HG02759 (cell line): ENCODE results near the gene PTGR1.
A peak's percentile ranks its signal among the peaks of the same experiment; 100 is the strongest.
"Not testable (repeated sequence)": the region's sequence is repeated elsewhere in the genome, so short reads cannot be mapped to it uniquely, and the experiment has no call there.

ENCODE experiments used
- ATAC-seq: cut with Tn5 transposase; IDR thresholded peaks from one replicate; pipeline ENCODE4 v1.9.1; 2021; ENCODE audit warnings: mild to moderate bottlenecking, moderate library complexity; ENCODE audit not compliant: unreplicated experiment

Gene PTGR1

GRCh38 chr9:111613436-111614040 lies 14.1 kb upstream of the PTGR1 start:
- no peak for ATAC-seq

- ATAC-seq, result no peak
Observed at GRCh38 chr9:111610845-111611244, 11.4 kb upstream of the PTGR1 start.

- no peak for ATAC-seq
Observed at GRCh38 chr9:111610149-111610548, 10.7 kb upstream of the PTGR1 start.

- ATAC-seq, result no peak
Observed at GRCh38 chr9:111605041-111605559, 5.7 kb upstream of the PTGR1 start.

- no peak for ATAC-seq
Observed at GRCh38 chr9:111604054-111604615, 4.7 kb upstream of the PTGR1 start.

- no peak for ATAC-seq
Observed at GRCh38 chr9:111603041-111603440, 3.6 kb upstream of the PTGR1 start.

- ATAC-seq, result no peak
Observed at GRCh38 chr9:111601237-111602018, 2.0 kb upstream of the PTGR1 start.

- no peak for ATAC-seq
Observed at GRCh38 chr9:111599955-111600343, 502 bp upstream of the PTGR1 start.

- peak; percentile 22 for ATAC-seq
Observed at GRCh38 chr9:111598733-111599091, 735 bp downstream of the PTGR1 start.

GRCh38 chr9:111597852-111598732 lies 1.4 kb downstream of the PTGR1 start:
- ATAC-seq, result peak; percentile 55

- no peak for ATAC-seq
Observed at GRCh38 chr9:111588846-111589245, 10.6 kb downstream of the PTGR1 start.

GRCh38 chr9:111586378-111586777 lies 13.1 kb downstream of the PTGR1 start:
- ATAC-seq, result no peak

GRCh38 chr9:111582888-111583287 lies 16.6 kb downstream of the PTGR1 start:
- no peak for ATAC-seq

- no peak for ATAC-seq
Observed at GRCh38 chr9:111572950-111573604, 26.4 kb downstream of the PTGR1 start.

GRCh38 chr9:111568127-111568526 lies 31.3 kb downstream of the PTGR1 start:
- ATAC-seq, result not testable (repeated sequence)

GRCh38 chr9:111566234-111566633 lies 33.2 kb downstream of the PTGR1 start:
- ATAC-seq, result no peak

- no peak for ATAC-seq
Observed at GRCh38 chr9:111561165-111561719, 38.2 kb downstream of the PTGR1 start.

GRCh38 chr9:111559000-111559610 lies 40.3 kb downstream of the PTGR1 start:
- no peak for ATAC-seq

- not testable (repeated sequence) for ATAC-seq
Observed at GRCh38 chr9:111555425-111555824, 44.0 kb downstream of the PTGR1 start.

- ATAC-seq, result no peak
Observed at GRCh38 chr9:111548623-111549022, 50.8 kb downstream of the PTGR1 start.
